K562 (cell line): Measurements from ENCODE around the gene POMGNT1. TPM values are rescaled to one million over a fixed set of nuclear protein-coding genes. Genes with fewer than 3 reads are reported as not detected.

Experiments
- JUND ChIP-seq, 2 experiments: IDR thresholded peaks; 2 replicates in 1 of 2; 3 replicates in 1 of 2; pipeline ENCODE4 v1.6.1; 2011; ENCODE audit warnings: borderline replicate concordance in 2 of 2, low read depth in 2 of 2, low read length in 2 of 2, improper control_type of control experiment in 1 of 2, missing biosample characterization in 1 of 2, missing genetic modification characterization in 1 of 2, missing genetic modification reagents in 1 of 2
- NR2C1 ChIP-seq, 2 experiments: fragments of 450-650 bp; IDR thresholded peaks; 2 replicates each; pipeline ENCODE4 v1.6.1; 2017; ENCODE audit warnings: mild to moderate bottlenecking in 2 of 2, antibody characterized with exemption in 1 of 2, inconsistent platforms in 1 of 2, missing compliant biosample characterization in 1 of 2, missing genetic modification characterization in 1 of 2
- RNF2 ChIP-seq: sonication (generic); IDR thresholded peaks from 2 replicates; pipeline ENCODE4 v1.6.1; 2016
- SMARCA4 ChIP-seq: fragments of 450-650 bp; IDR thresholded peaks from 2 replicates; pipeline ENCODE4 v1.6.1; 2016
- TBL1XR1 ChIP-seq, 2 experiments: IDR thresholded peaks; 2 replicates each; pipeline ENCODE4 v1.6.1; 2012; ENCODE audit warnings: improper control_type of control experiment in 2 of 2, low read length in 2 of 2, mild to moderate bottlenecking in 1 of 2
- ZC3H11A ChIP-seq: IDR thresholded peaks from 2 replicates; pipeline ENCODE4 v1.6.1; 2012; ENCODE audit warnings: low read depth, low read length, improper control_type of control experiment
- ZNF444 ChIP-seq: fragments of 250-450 bp; sonication (Bioruptor Pico); IDR thresholded peaks from 2 replicates; pipeline ENCODE4 v1.4.0; 2020; ENCODE audit warnings: mild to moderate bottlenecking, moderate library complexity
- polyA plus RNA-seq, 8 experiments: library from polyadenylated mRNA; depleted of rRNA in 4 of 8; stranded (reverse) in 5 of 8; unstranded in 3 of 8; fragments of >200 nt; fragmentation: Nextera tagmentation in 2 of 8; fragmentation: Illumina TruSeq in 1 of 8; extraction: Ambion mirVana in 2 of 8; extraction: Trizol in 1 of 8; gene quantifications; 2 replicates each; pipeline versions ENCODE4 v1.2.1 to v1.2.3, GENCODE V29; 2011 to 2014; ENCODE audit warnings: inconsistent platforms in 1 of 8, missing spikeins in 1 of 8
- total RNA-seq, 7 experiments: library from RNA; depleted of rRNA in 6 of 7; stranded (reverse); fragments of >200 nt in 6 of 7; fragmentation: Illumina TruSeq in 2 of 7; extraction: Trizol in 2 of 7; gene quantifications; 2 replicates each; pipeline versions ENCODE4 v1.2.1 to v1.2.3, GENCODE V29; 2011 to 2021; ENCODE audit warnings: low replicate concordance in 1 of 7
- TF ChIP-seq, protein P1 (sequence below): fragments of 250-450 bp; sonication (Bioruptor Pico); IDR thresholded peaks from 2 replicates; pipeline ENCODE4 v1.4.0; 2020
- TF ChIP-seq, protein P2 (sequence below), 2 experiments: fragments of 450-650 bp; formaldehyde crosslinking in 1 of 2; IDR thresholded peaks; 2 replicates each; pipeline versions ENCODE4 v1.4.0 to v1.6.1; 2014 to 2020; ENCODE audit warnings: mild to moderate bottlenecking in 2 of 2, borderline replicate concordance in 1 of 2, low read depth in 1 of 2
- TF ChIP-seq, protein P3 (sequence below): fragments of 450-650 bp; formaldehyde crosslinking; IDR thresholded peaks from 2 replicates; pipeline ENCODE4 v1.4.0; 2022; ENCODE audit warnings: mild to moderate bottlenecking, moderate library complexity

POMGNT1 gene
- total and polyA plus RNA-seq, 9 of the 15 experiments (the other 6 are each of a cell fraction or from before 2014, with no cell fraction given) = 14.1 to 58.9 (median 37.8) TPM

DNA sequence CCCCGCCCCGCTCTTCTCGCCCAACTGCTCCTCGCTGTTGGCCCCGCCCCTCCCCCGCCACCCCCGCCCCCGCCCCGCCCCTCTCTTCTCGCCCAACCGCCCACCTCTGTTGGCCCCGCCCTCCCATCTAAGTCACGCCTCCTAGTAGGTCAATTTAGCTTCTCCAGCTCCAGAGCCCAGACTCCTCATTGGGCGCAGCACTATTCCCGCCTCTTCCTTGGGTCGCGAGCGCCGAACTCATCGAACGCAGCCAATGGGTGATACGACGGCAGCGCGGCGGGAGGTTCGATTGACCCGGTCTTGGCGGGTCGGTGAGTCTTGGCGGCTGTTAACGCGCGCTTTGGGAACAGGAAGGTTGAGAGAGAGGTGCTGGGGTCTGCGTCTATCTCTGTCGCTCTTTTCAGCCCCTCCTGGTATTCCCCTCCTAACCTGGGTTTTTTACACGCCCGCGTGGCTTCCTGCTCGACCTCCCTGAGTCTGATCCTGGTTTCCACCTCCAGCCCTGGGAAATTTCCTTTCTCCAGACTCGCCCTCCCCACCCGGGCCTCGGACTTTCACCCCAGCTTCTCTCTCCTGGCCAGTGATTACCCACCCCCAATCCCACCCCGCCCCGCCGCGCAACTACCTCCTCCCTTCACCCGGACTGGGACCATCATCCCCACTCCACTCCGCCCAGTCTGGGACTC lies 49.3 kb upstream of the POMGNT1 start, which contains the start of gene RAD54L (continued):
- TF ChIP-seq TBL1XR1 (IDR thresholded peaks at IDR 0.05; ENCODE audit: low read length in 2 of 2) = peak; percentile 41 to 55; a peak in 2 of 4 replicates
- no peak for TF ChIP-seq ZNF444
- TF ChIP-seq, protein P1, sequence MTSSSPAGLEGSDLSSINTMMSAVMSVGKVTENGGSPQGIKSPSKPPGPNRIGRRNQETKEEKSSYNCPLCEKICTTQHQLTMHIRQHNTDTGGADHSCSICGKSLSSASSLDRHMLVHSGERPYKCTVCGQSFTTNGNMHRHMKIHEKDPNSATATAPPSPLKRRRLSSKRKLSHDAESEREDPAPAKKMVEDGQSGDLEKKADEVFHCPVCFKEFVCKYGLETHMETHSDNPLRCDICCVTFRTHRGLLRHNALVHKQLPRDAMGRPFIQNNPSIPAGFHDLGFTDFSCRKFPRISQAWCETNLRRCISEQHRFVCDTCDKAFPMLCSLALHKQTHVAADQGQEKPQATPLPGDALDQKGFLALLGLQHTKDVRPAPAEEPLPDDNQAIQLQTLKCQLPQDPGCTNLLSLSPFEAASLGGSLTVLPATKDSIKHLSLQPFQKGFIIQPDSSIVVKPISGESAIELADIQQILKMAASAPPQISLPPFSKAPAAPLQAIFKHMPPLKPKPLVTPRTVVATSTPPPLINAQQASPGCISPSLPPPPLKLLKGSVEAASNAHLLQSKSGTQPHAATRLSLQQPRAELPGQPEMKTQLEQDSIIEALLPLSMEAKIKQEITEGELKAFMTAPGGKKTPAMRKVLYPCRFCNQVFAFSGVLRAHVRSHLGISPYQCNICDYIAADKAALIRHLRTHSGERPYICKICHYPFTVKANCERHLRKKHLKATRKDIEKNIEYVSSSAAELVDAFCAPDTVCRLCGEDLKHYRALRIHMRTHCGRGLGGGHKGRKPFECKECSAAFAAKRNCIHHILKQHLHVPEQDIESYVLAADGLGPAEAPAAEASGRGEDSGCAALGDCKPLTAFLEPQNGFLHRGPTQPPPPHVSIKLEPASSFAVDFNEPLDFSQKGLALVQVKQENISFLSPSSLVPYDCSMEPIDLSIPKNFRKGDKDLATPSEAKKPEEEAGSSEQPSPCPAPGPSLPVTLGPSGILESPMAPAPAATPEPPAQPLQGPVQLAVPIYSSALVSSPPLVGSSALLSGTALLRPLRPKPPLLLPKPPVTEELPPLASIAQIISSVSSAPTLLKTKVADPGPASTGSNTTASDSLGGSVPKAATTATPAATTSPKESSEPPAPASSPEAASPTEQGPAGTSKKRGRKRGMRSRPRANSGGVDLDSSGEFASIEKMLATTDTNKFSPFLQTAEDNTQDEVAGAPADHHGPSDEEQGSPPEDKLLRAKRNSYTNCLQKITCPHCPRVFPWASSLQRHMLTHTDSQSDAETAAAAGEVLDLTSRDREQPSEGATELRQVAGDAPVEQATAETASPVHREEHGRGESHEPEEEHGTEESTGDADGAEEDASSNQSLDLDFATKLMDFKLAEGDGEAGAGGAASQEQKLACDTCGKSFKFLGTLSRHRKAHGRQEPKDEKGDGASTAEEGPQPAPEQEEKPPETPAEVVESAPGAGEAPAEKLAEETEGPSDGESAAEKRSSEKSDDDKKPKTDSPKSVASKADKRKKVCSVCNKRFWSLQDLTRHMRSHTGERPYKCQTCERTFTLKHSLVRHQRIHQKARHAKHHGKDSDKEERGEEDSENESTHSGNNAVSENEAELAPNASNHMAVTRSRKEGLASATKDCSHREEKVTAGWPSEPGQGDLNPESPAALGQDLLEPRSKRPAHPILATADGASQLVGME (CRISPR knock-in tag) = no peak
- TF ChIP-seq, protein P2, sequence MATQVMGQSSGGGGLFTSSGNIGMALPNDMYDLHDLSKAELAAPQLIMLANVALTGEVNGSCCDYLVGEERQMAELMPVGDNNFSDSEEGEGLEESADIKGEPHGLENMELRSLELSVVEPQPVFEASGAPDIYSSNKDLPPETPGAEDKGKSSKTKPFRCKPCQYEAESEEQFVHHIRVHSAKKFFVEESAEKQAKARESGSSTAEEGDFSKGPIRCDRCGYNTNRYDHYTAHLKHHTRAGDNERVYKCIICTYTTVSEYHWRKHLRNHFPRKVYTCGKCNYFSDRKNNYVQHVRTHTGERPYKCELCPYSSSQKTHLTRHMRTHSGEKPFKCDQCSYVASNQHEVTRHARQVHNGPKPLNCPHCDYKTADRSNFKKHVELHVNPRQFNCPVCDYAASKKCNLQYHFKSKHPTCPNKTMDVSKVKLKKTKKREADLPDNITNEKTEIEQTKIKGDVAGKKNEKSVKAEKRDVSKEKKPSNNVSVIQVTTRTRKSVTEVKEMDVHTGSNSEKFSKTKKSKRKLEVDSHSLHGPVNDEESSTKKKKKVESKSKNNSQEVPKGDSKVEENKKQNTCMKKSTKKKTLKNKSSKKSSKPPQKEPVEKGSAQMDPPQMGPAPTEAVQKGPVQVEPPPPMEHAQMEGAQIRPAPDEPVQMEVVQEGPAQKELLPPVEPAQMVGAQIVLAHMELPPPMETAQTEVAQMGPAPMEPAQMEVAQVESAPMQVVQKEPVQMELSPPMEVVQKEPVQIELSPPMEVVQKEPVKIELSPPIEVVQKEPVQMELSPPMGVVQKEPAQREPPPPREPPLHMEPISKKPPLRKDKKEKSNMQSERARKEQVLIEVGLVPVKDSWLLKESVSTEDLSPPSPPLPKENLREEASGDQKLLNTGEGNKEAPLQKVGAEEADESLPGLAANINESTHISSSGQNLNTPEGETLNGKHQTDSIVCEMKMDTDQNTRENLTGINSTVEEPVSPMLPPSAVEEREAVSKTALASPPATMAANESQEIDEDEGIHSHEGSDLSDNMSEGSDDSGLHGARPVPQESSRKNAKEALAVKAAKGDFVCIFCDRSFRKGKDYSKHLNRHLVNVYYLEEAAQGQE (IDR thresholded peaks at IDR 0.05; ENCODE audit: borderline replicate concordance) = peak; percentile 99
- TF ChIP-seq, protein P2 (CRISPR knock-in tag; IDR thresholded peaks at IDR 0.05; ENCODE audit: low read depth) = no peak
- no peak for TF ChIP-seq ZC3H11A
- no peak for TF ChIP-seq RNF2
- TF ChIP-seq NR2C1 (IDR thresholded peaks at IDR 0.05) = peak; percentile 88
- TF ChIP-seq NR2C1 (tag; IDR thresholded peaks at IDR 0.05) = peak; percentile 92
- TF ChIP-seq, protein P3, sequence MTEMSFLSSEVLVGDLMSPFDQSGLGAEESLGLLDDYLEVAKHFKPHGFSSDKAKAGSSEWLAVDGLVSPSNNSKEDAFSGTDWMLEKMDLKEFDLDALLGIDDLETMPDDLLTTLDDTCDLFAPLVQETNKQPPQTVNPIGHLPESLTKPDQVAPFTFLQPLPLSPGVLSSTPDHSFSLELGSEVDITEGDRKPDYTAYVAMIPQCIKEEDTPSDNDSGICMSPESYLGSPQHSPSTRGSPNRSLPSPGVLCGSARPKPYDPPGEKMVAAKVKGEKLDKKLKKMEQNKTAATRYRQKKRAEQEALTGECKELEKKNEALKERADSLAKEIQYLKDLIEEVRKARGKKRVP (CRISPR knock-in tag) = no peak
- TF ChIP-seq SMARCA4 = no peak
- TF ChIP-seq JUND (IDR thresholded peaks at IDR 0.05; ENCODE audit: borderline replicate concordance, low read depth, low read length) = peak; percentile 81
- TF ChIP-seq JUND (tag; IDR thresholded peaks at IDR 0.05; ENCODE audit: borderline replicate concordance, low read depth, low read length) = no peak; the same call in 2 of the 3 replicates
